Fibroblast of skin of right biceps (primary cell): Measurements from ENCODE around the gene SPRYD3.

Experiments
- DNase-seq: peaks from one replicate; pipeline ENCODE4 v3.0.0-alpha.2; 2013

SPRYD3 gene

GRCh38 chr12:53077030-53077429 is 2.2 kb downstream of the SPRYD3 start:
- DNase-seq, result no peak

- no peak for DNase-seq
Observed at GRCh38 chr12:53076461-53076860, 2.7 kb downstream of the SPRYD3 start.

GRCh38 chr12:53074999-53075370 is 4.2 kb downstream of the SPRYD3 start:
- DNase-seq, result no peak

- no peak for DNase-seq
Observed at GRCh38 chr12:53074283-53074998, 4.7 kb downstream of the SPRYD3 start.

- DNase-seq, result no peak
Observed at GRCh38 chr12:53073881-53074280, 5.3 kb downstream of the SPRYD3 start.

- peak; percentile 68 for DNase-seq
Observed at GRCh38 chr12:53071591-53072551, 7.3 kb downstream of the SPRYD3 start.

- DNase-seq, result peak; percentile 65
Observed at GRCh38 chr12:53070877-53071492, 8.2 kb downstream of the SPRYD3 start.

GRCh38 chr12:53069621-53070410 is 9.4 kb downstream of the SPRYD3 start:
- DNase-seq, result no peak

- DNase-seq, result no peak
Observed at GRCh38 chr12:53068811-53069585, 10.2 kb downstream of the SPRYD3 start.

GRCh38 chr12:53067993-53068770 is 11.0 kb downstream of the SPRYD3 start:
- no peak for DNase-seq

- peak; percentile 56 for DNase-seq
Observed at GRCh38 chr12:53067074-53067992, 11.9 kb downstream of the SPRYD3 start.

- DNase-seq, result peak; percentile 82
Observed at GRCh38 chr12:53065975-53066931, 12.9 kb downstream of the SPRYD3 start.

- DNase-seq, result no peak
Observed at GRCh38 chr12:53065470-53065869, 13.7 kb downstream of the SPRYD3 start.

GRCh38 chr12:53064613-53065436 is 14.4 kb downstream of the SPRYD3 start:
- no peak for DNase-seq

- DNase-seq, result peak; percentile 66
Observed at GRCh38 chr12:53063708-53064612, 15.2 kb downstream of the SPRYD3 start.

- no peak for DNase-seq
Observed at GRCh38 chr12:53062977-53063707, 16.0 kb downstream of the SPRYD3 start.
